SK-N-SH (cell line): ENCODE results near the gene LRRIQ1. TPM values are rescaled to one million over a fixed set of nuclear protein-coding genes. Genes with fewer than 3 reads are reported as not detected.

ENCODE experiments used
- CTCF ChIA-PET: fragments of 300-600, 350-600 bp; formaldehyde crosslinking; extraction: SDS; loops from one replicate; lab custom pipeline; 2021; lab: Yijun Ruan, JAX
- POLR2A ChIA-PET: fragments of 350-600 bp; sonication (Branson Sonifier 250); formaldehyde crosslinking; extraction: SDS; loops from one replicate; lab custom pipeline; 2020; ENCODE audit warnings: antibody characterized with exemption, inconsistent platforms; lab: Yijun Ruan, JAX
- DNase-seq: peaks from one replicate; pipeline ENCODE4 v3.0.0; 2012
- H2AFZ ChIP-seq: fragments of 200-600 bp; sonication (generic); 2 replicates; pipeline ENCODE4 v1.8.1; 2016; ENCODE audit warnings: antibody characterized with exemption, mild to moderate bottlenecking, low read depth
- H3F3A ChIP-seq: fragments of 200-600 bp; sonication (generic); replicated peaks from 2 replicates; pipeline ENCODE3; 2016; ENCODE audit warnings: antibody characterized with exemption, mild to moderate bottlenecking; ENCODE audit not compliant: insufficient read depth
- H3K27ac ChIP-seq, 2 experiments: fragments of 200-500 bp in 1 of 2; fragments of 200-600 bp in 1 of 2; sonication (Bioruptor generic) in 1 of 2; sonication (generic), shearing (Covaris generic) in 1 of 2; 2 replicates each; pipeline versions ENCODE4 v1.5.1 to v1.6.1; 2014 to 2016; ENCODE audit warnings: low read depth in 2 of 2, inconsistent platforms in 1 of 2, low read length in 1 of 2, mild to moderate bottlenecking in 1 of 2, mixed read lengths in 1 of 2
- H3K27me3 ChIP-seq: fragments of 200-600 bp; sonication (generic), shearing (Covaris generic); 2 replicates; pipeline ENCODE4 v1.6.1; 2016; ENCODE audit warnings: mixed run types; ENCODE audit not compliant: insufficient read depth
- H3K36me3 ChIP-seq, 2 experiments: fragments of 200-500 bp in 1 of 2; fragments of 200-600 bp in 1 of 2; sonication (Bioruptor generic) in 1 of 2; sonication (generic) in 1 of 2; replicated peaks in 1 of 2; 2 replicates each; pipeline versions ENCODE3 to v1.5.1; 2014 to 2016; ENCODE audit warnings: low read length in 1 of 2, mild to moderate bottlenecking in 1 of 2; ENCODE audit not compliant: insufficient read depth in 2 of 2, control insufficient read depth in 1 of 2
- H3K4me1 ChIP-seq, 2 experiments: fragments of 200-500 bp in 1 of 2; fragments of 200-600 bp in 1 of 2; sonication (Bioruptor generic) in 1 of 2; sonication (generic), shearing (Covaris generic) in 1 of 2; 2 replicates each; pipeline versions ENCODE4 v1.5.1 to v1.6.1; 2014 to 2016; ENCODE audit warnings: low read depth in 1 of 2, low read length in 1 of 2, mixed run types in 1 of 2; ENCODE audit not compliant: insufficient read depth in 2 of 2, control insufficient read depth in 1 of 2
- H3K4me2 ChIP-seq: fragments of 200-600 bp; sonication (generic), shearing (Covaris generic); 2 replicates; pipeline ENCODE4 v1.6.1; 2017; ENCODE audit warnings: mixed run types
- H3K4me3 ChIP-seq, 2 experiments: fragments of 200-500 bp in 1 of 2; fragments of 200-600 bp in 1 of 2; sonication (Bioruptor generic) in 1 of 2; sonication (generic), shearing (Covaris generic) in 1 of 2; 2 replicates each; pipeline versions ENCODE4 v1.5.1 to v1.8.1; 2014 to 2016; ENCODE audit warnings: low read depth in 2 of 2, inconsistent platforms in 1 of 2, low read length in 1 of 2, mild to moderate bottlenecking in 1 of 2, mixed read lengths in 1 of 2, moderate library complexity in 1 of 2
- H3K79me2 ChIP-seq: fragments of 200-600 bp; sonication (generic); 2 replicates; pipeline ENCODE4 v1.8.1; 2017; ENCODE audit warnings: mild to moderate bottlenecking; ENCODE audit not compliant: insufficient read depth
- H3K9ac ChIP-seq: fragments of 200-600 bp; sonication (generic); 2 replicates; pipeline ENCODE4 v1.6.1; 2017; ENCODE audit warnings: mixed run types
- H3K9me2 ChIP-seq: fragments of 200-600 bp; sonication (generic); 2 replicates; pipeline ENCODE4 v1.6.1; 2017; ENCODE audit warnings: mixed run types
- H3K9me3 ChIP-seq: fragments of 200-600 bp; sonication (generic); 2 replicates; pipeline ENCODE4 v1.6.1; 2017; ENCODE audit warnings: mixed run types, mild to moderate bottlenecking, moderate library complexity
- H4K20me1 ChIP-seq: fragments of 200-600 bp; sonication (generic); 2 replicates; pipeline ENCODE4 v1.6.1; 2017; ENCODE audit warnings: mild to moderate bottlenecking, mixed run types; ENCODE audit not compliant: insufficient read depth
- CHD2 ChIP-seq: fragments of 150-350 bp; IDR thresholded peaks from 2 replicates; pipeline ENCODE4 v1.6.1; 2018; ENCODE audit warnings: low read length; ENCODE audit not compliant: partially characterized antibody
- FOSL2 ChIP-seq: IDR thresholded peaks from 2 replicates; pipeline ENCODE4 v1.4.0; 2012; ENCODE audit warnings: low read depth, mild to moderate bottlenecking, moderate library complexity, borderline replicate concordance
- GABPA ChIP-seq: IDR thresholded peaks from 2 replicates; pipeline ENCODE4 v1.4.0; 2012; ENCODE audit warnings: low read depth, mild to moderate bottlenecking
- JUND ChIP-seq: IDR thresholded peaks from 2 replicates; pipeline ENCODE4 v1.4.0; 2012
- MXI1 ChIP-seq: IDR thresholded peaks from 2 replicates; pipeline ENCODE4 v1.6.1; 2012; ENCODE audit warnings: mild to moderate bottlenecking, low read depth, low read length, improper control_type of control experiment
- NRF1 ChIP-seq: IDR thresholded peaks from 2 replicates; pipeline ENCODE4 v1.6.1; 2012; ENCODE audit warnings: low read depth, mild to moderate bottlenecking, low read length
- POLR2AphosphoS5 ChIP-seq: IDR thresholded peaks from 2 replicates; pipeline ENCODE4 v1.6.1; 2012; ENCODE audit warnings: low read depth, low read length
- RAD21 ChIP-seq: IDR thresholded peaks from 2 replicates; pipeline ENCODE4 v1.6.1; 2012; ENCODE audit warnings: mild to moderate bottlenecking, low read length
- RFX5 ChIP-seq: IDR thresholded peaks from 2 replicates; pipeline ENCODE4 v1.6.1; 2012; ENCODE audit warnings: mild to moderate bottlenecking, improper control_type of control experiment, low read length
- SMC3 ChIP-seq: IDR thresholded peaks from 2 replicates; pipeline ENCODE4 v1.6.1; 2012; ENCODE audit warnings: low read depth, low read length, improper control_type of control experiment
- TAF1 ChIP-seq: IDR thresholded peaks from 2 replicates; pipeline ENCODE4 v1.6.1; 2012; ENCODE audit warnings: low read depth, mild to moderate bottlenecking, low read length, moderate library complexity, borderline replicate concordance
- TCF12 ChIP-seq: IDR thresholded peaks from 2 replicates; pipeline ENCODE4 v1.4.0; 2012
- TEAD4 ChIP-seq: IDR thresholded peaks from 2 replicates; pipeline ENCODE4 v1.4.0; 2012; ENCODE audit warnings: mild to moderate bottlenecking, borderline replicate concordance; ENCODE audit not compliant: insufficient read depth
- YY1 ChIP-seq: IDR thresholded peaks from 2 replicates; pipeline ENCODE4 v1.4.0; 2012; ENCODE audit warnings: low read depth, mild to moderate bottlenecking
- WGBS: methylation state at CpG from one replicate; pipeline ENCODE4 v1.1.6; 2017; ENCODE audit warnings: low lambda C conversion rate; 5-methylcytosine and 5-hydroxymethylcytosine counted together
- polyA plus RNA-seq, 3 experiments: library from polyadenylated mRNA; depleted of rRNA; stranded (reverse); fragments of >200 nt; gene quantifications; 2 replicates each; pipeline ENCODE4 v1.2.3, GENCODE V29; 2012
- TF ChIP-seq, protein P1 (sequence below): IDR thresholded peaks from 2 replicates; pipeline ENCODE4 v1.4.0; 2012; ENCODE audit warnings: low read depth, borderline replicate concordance
- TF ChIP-seq, protein P2 (sequence below): fragments of 200-600 bp; sonication (generic); IDR thresholded peaks from 2 replicates; pipeline ENCODE4 v1.6.1; 2017; ENCODE audit warnings: antibody characterized with exemption, mild to moderate bottlenecking, moderate library complexity
- TF ChIP-seq, protein P3 (sequence below): IDR thresholded peaks from 2 replicates; pipeline ENCODE4 v1.6.1; 2012; ENCODE audit warnings: mild to moderate bottlenecking, low read depth, low read length, moderate library complexity
- TF ChIP-seq, protein P4 (sequence below): fragments of 150-350 bp; IDR thresholded peaks from 2 replicates; pipeline ENCODE4 v1.6.1; 2017; ENCODE audit warnings: antibody characterized with exemption, low read length, low read depth, borderline replicate concordance

The LRRIQ1 gene
- polyA plus RNA-seq, 1 of the 3 experiments (the other 2 are of a cell fraction): 0.39 TPM

DNA sequence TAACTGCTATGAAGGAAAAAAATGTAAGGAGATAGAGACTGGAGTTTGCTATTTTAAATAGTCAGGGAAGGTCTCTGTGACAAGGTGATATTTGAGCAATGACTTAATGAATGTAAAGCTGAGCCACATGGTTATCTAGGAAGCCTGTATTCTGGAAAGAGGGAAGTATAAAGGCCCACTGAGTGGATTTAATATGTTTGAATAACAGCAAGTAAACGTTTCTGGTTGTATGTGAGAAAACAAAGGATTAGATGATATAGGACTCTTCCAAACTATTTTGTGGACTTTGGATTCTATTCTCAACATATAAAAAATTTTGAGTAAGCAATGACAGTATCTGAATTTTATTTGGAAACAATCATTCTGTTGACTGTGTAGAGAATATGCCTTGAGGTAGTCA lies 5.2 kb downstream of the LRRIQ1 start:
- no peaks in the 10 kb centered on the region for H3K4me1 ChIP-seq
- no peak overlapping the region for H3K27ac ChIP-seq
- H3K9me2 ChIP-seq: 0 out of 2 replicates have a peak, but pooled peaks cover 3% of the 10 kb centered on the region
- H2AFZ ChIP-seq: 0 out of 2 replicates have a peak overlapping the region, but pooled peaks have one; percentile 22
- no peaks in the 10 kb centered on the region for H3K79me2 ChIP-seq
- no peaks in the 10 kb centered on the region for H4K20me1 ChIP-seq
- TF ChIP-seq, protein P1, sequence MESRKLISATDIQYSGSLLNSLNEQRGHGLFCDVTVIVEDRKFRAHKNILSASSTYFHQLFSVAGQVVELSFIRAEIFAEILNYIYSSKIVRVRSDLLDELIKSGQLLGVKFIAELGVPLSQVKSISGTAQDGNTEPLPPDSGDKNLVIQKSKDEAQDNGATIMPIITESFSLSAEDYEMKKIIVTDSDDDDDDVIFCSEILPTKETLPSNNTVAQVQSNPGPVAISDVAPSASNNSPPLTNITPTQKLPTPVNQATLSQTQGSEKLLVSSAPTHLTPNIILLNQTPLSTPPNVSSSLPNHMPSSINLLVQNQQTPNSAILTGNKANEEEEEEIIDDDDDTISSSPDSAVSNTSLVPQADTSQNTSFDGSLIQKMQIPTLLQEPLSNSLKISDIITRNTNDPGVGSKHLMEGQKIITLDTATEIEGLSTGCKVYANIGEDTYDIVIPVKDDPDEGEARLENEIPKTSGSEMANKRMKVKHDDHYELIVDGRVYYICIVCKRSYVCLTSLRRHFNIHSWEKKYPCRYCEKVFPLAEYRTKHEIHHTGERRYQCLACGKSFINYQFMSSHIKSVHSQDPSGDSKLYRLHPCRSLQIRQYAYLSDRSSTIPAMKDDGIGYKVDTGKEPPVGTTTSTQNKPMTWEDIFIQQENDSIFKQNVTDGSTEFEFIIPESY: no peak
- TF ChIP-seq MXI1 (no peak), RFX5 (no peak)
- DNase-seq: no peak
- no peak overlapping the region for H3K9ac ChIP-seq
- 62% methylated on average over 1 of the region's 1 CpG for WGBS
- ChIA-PET CTCF (no interaction called here), POLR2A (no interaction called here)
- no peaks in the 10 kb centered on the region for H3K27me3 ChIP-seq
- no peaks in the 10 kb centered on the region for H3F3A ChIP-seq
- H3K4me3 ChIP-seq: no peak overlapping the region
- H3K9me3 ChIP-seq: no peaks in the 10 kb centered on the region
- H3K4me2 ChIP-seq: no peak overlapping the region
- no peaks in the 10 kb centered on the region for H3K36me3 ChIP-seq

DNA sequence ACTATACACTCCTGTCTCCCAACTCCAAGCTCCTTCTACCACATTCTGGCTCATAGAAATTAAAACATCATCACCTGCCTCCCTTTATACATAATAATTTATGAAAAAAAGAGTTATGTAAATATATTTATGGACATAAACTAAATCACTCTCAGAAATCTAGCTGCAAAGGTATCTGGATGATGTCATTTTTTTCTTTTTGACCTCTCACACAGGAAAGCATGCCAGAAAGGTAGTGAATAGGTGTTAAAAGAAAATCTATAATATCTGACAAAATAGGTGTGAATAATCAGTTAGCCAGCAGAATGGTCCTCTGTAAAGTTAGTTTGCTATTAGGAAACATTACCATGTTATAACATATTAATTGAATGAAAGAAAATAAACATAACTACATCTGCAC lies 7.7 kb downstream of the LRRIQ1 start:
- H4K20me1 ChIP-seq: no peaks in the 10 kb centered on the region
- H3K9ac ChIP-seq: no peak overlapping the region
- TF ChIP-seq POLR2AphosphoS5: no peak
- no peak for TF ChIP-seq FOSL2
- no peak for TF ChIP-seq JUND
- TF ChIP-seq YY1: no peak
- TF ChIP-seq, protein P2, sequence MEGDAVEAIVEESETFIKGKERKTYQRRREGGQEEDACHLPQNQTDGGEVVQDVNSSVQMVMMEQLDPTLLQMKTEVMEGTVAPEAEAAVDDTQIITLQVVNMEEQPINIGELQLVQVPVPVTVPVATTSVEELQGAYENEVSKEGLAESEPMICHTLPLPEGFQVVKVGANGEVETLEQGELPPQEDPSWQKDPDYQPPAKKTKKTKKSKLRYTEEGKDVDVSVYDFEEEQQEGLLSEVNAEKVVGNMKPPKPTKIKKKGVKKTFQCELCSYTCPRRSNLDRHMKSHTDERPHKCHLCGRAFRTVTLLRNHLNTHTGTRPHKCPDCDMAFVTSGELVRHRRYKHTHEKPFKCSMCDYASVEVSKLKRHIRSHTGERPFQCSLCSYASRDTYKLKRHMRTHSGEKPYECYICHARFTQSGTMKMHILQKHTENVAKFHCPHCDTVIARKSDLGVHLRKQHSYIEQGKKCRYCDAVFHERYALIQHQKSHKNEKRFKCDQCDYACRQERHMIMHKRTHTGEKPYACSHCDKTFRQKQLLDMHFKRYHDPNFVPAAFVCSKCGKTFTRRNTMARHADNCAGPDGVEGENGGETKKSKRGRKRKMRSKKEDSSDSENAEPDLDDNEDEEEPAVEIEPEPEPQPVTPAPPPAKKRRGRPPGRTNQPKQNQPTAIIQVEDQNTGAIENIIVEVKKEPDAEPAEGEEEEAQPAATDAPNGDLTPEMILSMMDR: no peak
- no peak for TF ChIP-seq TAF1
- TF ChIP-seq MXI1: no peak
- TF ChIP-seq SMC3: no peak
- TF ChIP-seq TCF12: no peak
- no peak for TF ChIP-seq CHD2
- TF ChIP-seq, protein P3, sequence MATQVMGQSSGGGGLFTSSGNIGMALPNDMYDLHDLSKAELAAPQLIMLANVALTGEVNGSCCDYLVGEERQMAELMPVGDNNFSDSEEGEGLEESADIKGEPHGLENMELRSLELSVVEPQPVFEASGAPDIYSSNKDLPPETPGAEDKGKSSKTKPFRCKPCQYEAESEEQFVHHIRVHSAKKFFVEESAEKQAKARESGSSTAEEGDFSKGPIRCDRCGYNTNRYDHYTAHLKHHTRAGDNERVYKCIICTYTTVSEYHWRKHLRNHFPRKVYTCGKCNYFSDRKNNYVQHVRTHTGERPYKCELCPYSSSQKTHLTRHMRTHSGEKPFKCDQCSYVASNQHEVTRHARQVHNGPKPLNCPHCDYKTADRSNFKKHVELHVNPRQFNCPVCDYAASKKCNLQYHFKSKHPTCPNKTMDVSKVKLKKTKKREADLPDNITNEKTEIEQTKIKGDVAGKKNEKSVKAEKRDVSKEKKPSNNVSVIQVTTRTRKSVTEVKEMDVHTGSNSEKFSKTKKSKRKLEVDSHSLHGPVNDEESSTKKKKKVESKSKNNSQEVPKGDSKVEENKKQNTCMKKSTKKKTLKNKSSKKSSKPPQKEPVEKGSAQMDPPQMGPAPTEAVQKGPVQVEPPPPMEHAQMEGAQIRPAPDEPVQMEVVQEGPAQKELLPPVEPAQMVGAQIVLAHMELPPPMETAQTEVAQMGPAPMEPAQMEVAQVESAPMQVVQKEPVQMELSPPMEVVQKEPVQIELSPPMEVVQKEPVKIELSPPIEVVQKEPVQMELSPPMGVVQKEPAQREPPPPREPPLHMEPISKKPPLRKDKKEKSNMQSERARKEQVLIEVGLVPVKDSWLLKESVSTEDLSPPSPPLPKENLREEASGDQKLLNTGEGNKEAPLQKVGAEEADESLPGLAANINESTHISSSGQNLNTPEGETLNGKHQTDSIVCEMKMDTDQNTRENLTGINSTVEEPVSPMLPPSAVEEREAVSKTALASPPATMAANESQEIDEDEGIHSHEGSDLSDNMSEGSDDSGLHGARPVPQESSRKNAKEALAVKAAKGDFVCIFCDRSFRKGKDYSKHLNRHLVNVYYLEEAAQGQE: no peak
- no peak for TF ChIP-seq GABPA
- TF ChIP-seq, protein P1: no peak
- no peak for TF ChIP-seq RAD21
- no peak for TF ChIP-seq TEAD4
- TF ChIP-seq, protein P4, sequence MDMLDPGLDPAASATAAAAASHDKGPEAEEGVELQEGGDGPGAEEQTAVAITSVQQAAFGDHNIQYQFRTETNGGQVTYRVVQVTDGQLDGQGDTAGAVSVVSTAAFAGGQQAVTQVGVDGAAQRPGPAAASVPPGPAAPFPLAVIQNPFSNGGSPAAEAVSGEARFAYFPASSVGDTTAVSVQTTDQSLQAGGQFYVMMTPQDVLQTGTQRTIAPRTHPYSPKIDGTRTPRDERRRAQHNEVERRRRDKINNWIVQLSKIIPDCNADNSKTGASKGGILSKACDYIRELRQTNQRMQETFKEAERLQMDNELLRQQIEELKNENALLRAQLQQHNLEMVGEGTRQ: no peak
- no peak for TF ChIP-seq NRF1
- TF ChIP-seq, all 33 proteins: peak for 0
- CTCF ChIA-PET: interaction anchor here (1.1 to 1.9 kb wide), 3 partner anchors 15 to 169 kb away, joined by 4 to 6 read pairs (median 4); partner anchors contain the start of gene SLC6A15
- Histone ChIP-seq H3K4me1 (no peaks in the 10 kb centered on the region), H3K36me3 (no peaks in the 10 kb centered on the region), H3K27ac (no peak overlapping the region), H3K27me3 (no peaks in the 10 kb centered on the region), H2AFZ (no peak overlapping the region), H3K79me2 (no peaks in the 10 kb centered on the region), H3K9me3 (no peaks in the 10 kb centered on the region), H3K4me3 (no peak overlapping the region), H3F3A (no peaks in the 10 kb centered on the region), H3K4me2 (no peak overlapping the region), H3K9me2 (0 out of 2 replicates have a peak, but pooled peaks cover 3% of the 10 kb centered on the region)
- POLR2A ChIA-PET: no interaction called here
- DNase-seq: no peak
